Bronchial epithelial cell (primary cell): ENCODE measurements around the gene ST13. TPM values are rescaled to one million over a fixed set of nuclear protein-coding genes. Genes with fewer than 3 reads are reported as not detected.
"Not testable (repeated sequence)": the region's sequence is repeated elsewhere in the genome, so short reads cannot be mapped to it uniquely, and the experiment has no call there.

Experiments used
- DNase-seq: peaks from one replicate; pipeline ENCODE4 v3.0.0-alpha.2; 2010; ENCODE audit warnings: low read depth
- FAIRE-seq: peaks from 2 replicates; lab custom pipeline; 2011; peaks lifted over from hg19 to GRCh38; lab: Jason Lieb, UNC
- H3K27me3 ChIP-seq: 2 replicates; pipeline ENCODE4 v1.5.1; 2011; ENCODE audit warnings: low read length; ENCODE audit not compliant: control insufficient read depth, insufficient read depth
- H3K36me3 ChIP-seq: 2 replicates; pipeline ENCODE4 v1.5.1; 2011; ENCODE audit warnings: low read length; ENCODE audit not compliant: control insufficient read depth, insufficient read depth
- H3K4me3 ChIP-seq: 2 replicates; pipeline ENCODE4 v1.5.1; 2011; ENCODE audit warnings: mild to moderate bottlenecking, low read depth, low read length, control low read depth
- total RNA-seq: library from RNA; depleted of rRNA; stranded (reverse); fragments of >200 nt; gene quantifications from 2 replicates; pipeline ENCODE4 v1.2.1, GENCODE V29; 2014
- TF ChIP-seq, protein P1 (sequence below): IDR thresholded peaks from 2 replicates; pipeline ENCODE4 v1.5.1; 2011; ENCODE audit warnings: mild to moderate bottlenecking, moderate library complexity, low read length, control low read depth, inconsistent platforms; ENCODE audit not compliant: insufficient read depth, severe bottlenecking

ST13 gene
- total RNA-seq, 1 donor from 2014 or later: 194 TPM

GRCh38 chr22:40889116-40889515 lies 32.7 kb upstream of the ST13 start:
- Histone ChIP-seq H3K27me3 (no peaks in the 10 kb centered on the region), H3K4me3 (no peak overlapping the region), H3K36me3 (no peaks in the 10 kb centered on the region)
- FAIRE-seq (no peak), DNase-seq (peak; percentile 60)
- TF ChIP-seq, protein P1, sequence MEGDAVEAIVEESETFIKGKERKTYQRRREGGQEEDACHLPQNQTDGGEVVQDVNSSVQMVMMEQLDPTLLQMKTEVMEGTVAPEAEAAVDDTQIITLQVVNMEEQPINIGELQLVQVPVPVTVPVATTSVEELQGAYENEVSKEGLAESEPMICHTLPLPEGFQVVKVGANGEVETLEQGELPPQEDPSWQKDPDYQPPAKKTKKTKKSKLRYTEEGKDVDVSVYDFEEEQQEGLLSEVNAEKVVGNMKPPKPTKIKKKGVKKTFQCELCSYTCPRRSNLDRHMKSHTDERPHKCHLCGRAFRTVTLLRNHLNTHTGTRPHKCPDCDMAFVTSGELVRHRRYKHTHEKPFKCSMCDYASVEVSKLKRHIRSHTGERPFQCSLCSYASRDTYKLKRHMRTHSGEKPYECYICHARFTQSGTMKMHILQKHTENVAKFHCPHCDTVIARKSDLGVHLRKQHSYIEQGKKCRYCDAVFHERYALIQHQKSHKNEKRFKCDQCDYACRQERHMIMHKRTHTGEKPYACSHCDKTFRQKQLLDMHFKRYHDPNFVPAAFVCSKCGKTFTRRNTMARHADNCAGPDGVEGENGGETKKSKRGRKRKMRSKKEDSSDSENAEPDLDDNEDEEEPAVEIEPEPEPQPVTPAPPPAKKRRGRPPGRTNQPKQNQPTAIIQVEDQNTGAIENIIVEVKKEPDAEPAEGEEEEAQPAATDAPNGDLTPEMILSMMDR: no peak

GRCh38 chr22:40878922-40879321 lies 22.5 kb upstream of the ST13 start:
- no peak for DNase-seq
- H3K36me3 ChIP-seq: peaks cover 3% of the 10 kb centered on the region
- TF ChIP-seq, protein P1: no peak
- H3K4me3 ChIP-seq: no peak overlapping the region
- FAIRE-seq: no peak
- no peaks in the 10 kb centered on the region for H3K27me3 ChIP-seq

DNA sequence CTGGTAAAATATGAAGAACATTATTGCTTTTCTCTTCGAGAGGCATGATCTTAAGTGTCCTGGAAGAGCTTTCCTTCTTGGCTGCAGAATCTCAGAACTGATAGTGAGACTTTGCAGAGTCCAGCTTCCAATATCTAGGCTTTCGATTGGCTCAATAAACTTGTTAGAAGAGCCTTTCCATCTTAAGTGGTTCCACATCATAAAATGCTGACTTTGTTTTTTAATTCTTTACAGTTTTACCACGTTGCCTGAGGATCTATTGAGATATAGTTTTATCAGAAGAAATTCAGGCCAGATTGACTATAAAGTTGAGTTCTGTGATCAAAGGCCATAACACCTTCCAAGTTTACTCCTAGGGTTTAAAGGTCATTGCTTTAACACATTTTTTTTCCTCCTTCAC lies 21.0 kb upstream of the ST13 start:
- H3K27me3 ChIP-seq: no peaks in the 10 kb centered on the region
- TF ChIP-seq, protein P1: no peak
- FAIRE-seq (no peak), DNase-seq (no peak)
- no peak overlapping the region for H3K4me3 ChIP-seq
- H3K36me3 ChIP-seq: no peaks in the 10 kb centered on the region

DNA sequence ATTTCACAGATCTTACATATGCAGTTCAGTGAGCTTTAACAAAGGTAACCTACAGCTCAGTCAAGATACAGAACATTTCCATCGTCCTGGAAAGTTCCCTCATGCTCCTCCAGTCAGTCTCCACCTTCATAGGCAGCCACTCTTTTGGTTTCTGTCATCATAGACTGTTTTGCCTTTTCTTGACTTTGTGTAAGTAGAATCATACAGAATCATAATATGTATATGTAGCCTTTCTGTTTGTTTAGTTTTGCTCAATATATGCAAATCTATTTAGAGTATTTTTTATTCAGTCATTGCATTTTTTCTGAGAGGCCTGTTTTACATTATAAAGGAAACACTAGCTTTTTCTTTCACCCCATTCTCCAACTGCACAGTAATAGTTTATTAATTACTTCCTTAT lies 20.5 kb upstream of the ST13 start:
- Histone ChIP-seq H3K4me3 (no peak overlapping the region), H3K36me3 (no peaks in the 10 kb centered on the region), H3K27me3 (no peaks in the 10 kb centered on the region)
- TF ChIP-seq, protein P1: no peak
- no peak for FAIRE-seq
- no peak for DNase-seq

DNA sequence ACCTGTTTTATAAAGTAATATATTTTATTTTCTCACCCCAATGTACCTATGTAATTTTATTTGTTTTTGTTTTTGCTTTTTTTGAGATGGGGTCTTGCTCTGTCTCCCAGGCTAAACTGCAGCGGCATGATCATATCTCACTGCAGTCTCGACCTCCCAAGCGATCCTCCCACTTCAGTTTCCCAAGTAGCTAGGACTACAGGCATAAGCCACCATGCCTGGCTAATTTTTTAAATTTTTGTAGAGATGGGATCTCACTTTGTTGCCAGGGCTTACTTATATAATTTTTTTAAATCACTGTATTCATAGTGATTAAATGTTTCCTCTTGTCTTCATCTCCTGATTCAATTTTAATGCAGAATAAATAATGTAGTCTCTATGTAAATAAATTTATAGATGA lies 18.7 kb upstream of the ST13 start:
- H3K27me3 ChIP-seq: no peaks in the 10 kb centered on the region
- H3K4me3 ChIP-seq: no peak overlapping the region
- no peak for DNase-seq
- TF ChIP-seq, protein P1: no peak
- H3K36me3 ChIP-seq: no peaks in the 10 kb centered on the region
- no peak for FAIRE-seq

GRCh38 chr22:40874016-40874415 lies 17.6 kb upstream of the ST13 start:
- no peak overlapping the region for H3K4me3 ChIP-seq
- DNase-seq (no peak), FAIRE-seq (no peak)
- TF ChIP-seq, protein P1: no peak
- no peaks in the 10 kb centered on the region for H3K27me3 ChIP-seq
- H3K36me3 ChIP-seq: peaks cover 2% of the 10 kb centered on the region

DNA sequence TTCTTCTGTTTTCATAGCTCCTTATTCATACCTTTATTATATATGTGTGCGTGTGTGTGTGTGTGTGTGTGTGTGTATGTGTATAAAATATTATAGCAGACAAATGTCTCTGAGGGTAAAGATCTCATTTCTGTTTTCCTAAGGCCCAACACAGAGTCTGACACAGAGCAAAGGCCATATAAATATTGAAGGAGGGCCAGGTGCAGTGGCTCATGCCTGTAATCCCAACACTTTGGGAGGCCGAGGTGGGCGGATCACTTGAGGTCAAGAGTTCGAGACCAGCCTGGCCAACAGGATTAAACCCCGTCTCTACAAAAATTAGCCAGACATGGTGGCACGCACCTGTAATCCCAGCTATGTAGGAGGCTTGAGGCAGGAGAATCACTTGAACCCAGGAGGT lies 11.9 kb upstream of the ST13 start:
- DNase-seq, H3K36me3 ChIP-seq, H3K4me3 ChIP-seq, FAIRE-seq, H3K27me3 ChIP-seq: not testable (repeated sequence)
